ENCODE data around the gene GBE1. TPM values are rescaled to one million over a fixed set of nuclear protein-coding genes. Genes with fewer than 3 reads are reported as not detected.

Gene GBE1
- total RNA-seq, 1 donor from 2014 or later, result 11.3 TPM

DNA sequence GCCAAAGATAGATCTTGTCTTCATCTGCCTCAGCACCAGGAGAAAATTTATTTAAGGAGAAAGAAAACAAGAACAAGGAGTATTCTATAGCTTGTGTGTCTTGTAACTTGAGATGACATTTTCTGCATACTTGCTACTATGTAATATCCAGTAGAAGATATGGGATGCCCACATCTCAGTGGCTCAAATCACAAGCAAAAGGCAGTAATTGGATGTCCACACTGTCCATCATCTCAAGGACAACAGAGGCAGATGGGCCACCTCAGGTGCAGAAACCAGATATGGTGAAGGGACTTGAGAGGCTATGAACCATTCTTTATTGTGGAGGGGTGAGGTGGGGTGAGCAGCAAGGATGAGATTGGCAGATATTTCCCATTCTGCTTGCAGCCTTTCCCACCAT, 309.0 kb downstream of the GBE1 start:
- DNase-seq, result no peak
- Mint-ChIP-seq H3K4me1 (ENCODE audit: low read depth, unreplicated experiment) (no peaks in the 10 kb centered on the region), H3K36me3 (ENCODE audit: unreplicated experiment) (no peaks in the 10 kb centered on the region), H3K27ac (ENCODE audit: unreplicated experiment) (no peak overlapping the region), H3K4me3 (ENCODE audit: unreplicated experiment) (no peak overlapping the region), H3K27me3 (ENCODE audit: unreplicated experiment) (no peaks in the 10 kb centered on the region), H3K9me3 (ENCODE audit: unreplicated experiment) (no peaks in the 10 kb centered on the region)
- no peak for TF ChIP-seq CTCF (IDR thresholded peaks at IDR 0.05; ENCODE audit: partially characterized antibody, unreplicated experiment)

DNA sequence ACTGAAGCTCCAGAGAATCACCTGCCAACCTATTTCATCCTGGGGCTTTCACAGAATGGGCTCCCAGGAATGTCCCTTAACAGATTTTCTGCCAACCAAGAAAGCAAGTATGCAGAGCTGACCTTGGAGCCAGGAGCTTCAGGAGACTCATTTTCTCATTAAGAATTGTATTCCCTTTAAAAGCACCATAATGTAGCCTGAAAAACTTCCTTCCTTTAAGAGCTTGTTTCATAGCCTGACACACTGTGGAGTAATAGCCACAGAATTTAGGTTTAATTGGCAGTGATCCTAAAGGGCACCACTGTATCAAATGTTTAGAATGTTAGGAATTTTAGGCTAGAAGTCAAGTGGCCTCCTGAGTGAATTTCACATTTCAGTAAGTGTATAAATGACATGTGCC, 309.8 kb downstream of the GBE1 start:
- Mint-ChIP-seq H3K4me1 (ENCODE audit: low read depth, unreplicated experiment) (no peaks in the 10 kb centered on the region), H3K27me3 (ENCODE audit: unreplicated experiment) (no peaks in the 10 kb centered on the region), H3K36me3 (ENCODE audit: unreplicated experiment) (no peaks in the 10 kb centered on the region), H3K4me3 (ENCODE audit: unreplicated experiment) (no peak overlapping the region), H3K9me3 (ENCODE audit: unreplicated experiment) (no peaks in the 10 kb centered on the region), H3K27ac (ENCODE audit: unreplicated experiment) (no peak overlapping the region)
- DNase-seq, result no peak
- no peak for TF ChIP-seq CTCF (IDR thresholded peaks at IDR 0.05; ENCODE audit: partially characterized antibody, unreplicated experiment)

DNA sequence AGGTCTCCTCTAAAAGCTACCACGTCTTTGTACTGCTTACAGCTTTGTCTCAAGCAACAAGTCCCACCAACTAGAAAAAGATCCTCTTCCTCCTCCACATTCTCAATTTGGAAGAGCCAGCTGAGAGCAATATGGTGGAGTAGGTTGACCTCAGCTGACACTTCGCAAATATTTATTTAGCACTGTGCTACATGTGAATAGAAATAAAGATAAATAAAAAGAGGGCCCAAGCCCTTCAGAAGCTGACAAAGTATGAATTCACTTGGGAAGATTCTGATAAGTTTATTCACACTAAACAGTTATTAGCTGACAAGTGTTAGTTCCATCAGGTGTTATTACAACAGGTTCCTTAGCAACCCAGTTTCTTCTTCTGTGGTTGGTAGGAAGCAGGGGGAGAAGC, 310.3 kb downstream of the GBE1 start:
- DNase-seq, result no peak
- no peak for TF ChIP-seq CTCF (IDR thresholded peaks at IDR 0.05; ENCODE audit: partially characterized antibody, unreplicated experiment)
- H3K27ac Mint-ChIP-seq (ENCODE audit: unreplicated experiment), result no peak overlapping the region
- no peaks in the 10 kb centered on the region for H3K9me3 Mint-ChIP-seq (ENCODE audit: unreplicated experiment)
- no peaks in the 10 kb centered on the region for H3K4me1 Mint-ChIP-seq (ENCODE audit: low read depth, unreplicated experiment)
- H3K27me3 Mint-ChIP-seq (ENCODE audit: unreplicated experiment), result no peaks in the 10 kb centered on the region
- no peaks in the 10 kb centered on the region for H3K36me3 Mint-ChIP-seq (ENCODE audit: unreplicated experiment)
- H3K4me3 Mint-ChIP-seq (ENCODE audit: unreplicated experiment), result no peak overlapping the region

- H3K9me3 Mint-ChIP-seq (ENCODE audit: unreplicated experiment), result no peaks in the 10 kb centered on the region
- H3K36me3 Mint-ChIP-seq (ENCODE audit: unreplicated experiment), result no peaks in the 10 kb centered on the region
- H3K4me1 Mint-ChIP-seq (ENCODE audit: low read depth, unreplicated experiment), result no peaks in the 10 kb centered on the region
- no peak overlapping the region for H3K4me3 Mint-ChIP-seq (ENCODE audit: unreplicated experiment)
- H3K27ac Mint-ChIP-seq (ENCODE audit: unreplicated experiment), result no peak overlapping the region
- no peaks in the 10 kb centered on the region for H3K27me3 Mint-ChIP-seq (ENCODE audit: unreplicated experiment)
- DNase-seq, result no peak
- TF ChIP-seq CTCF (IDR thresholded peaks at IDR 0.05; ENCODE audit: partially characterized antibody, unreplicated experiment), result no peak
Measured at GRCh38 chr3:81446806-81447205, 314.6 kb downstream of the GBE1 start.

GRCh38 chr3:81445712-81446111, 315.7 kb downstream of the GBE1 start:
- Mint-ChIP-seq H3K9me3 (ENCODE audit: unreplicated experiment) (no peaks in the 10 kb centered on the region), H3K27ac (ENCODE audit: unreplicated experiment) (no peak overlapping the region), H3K4me1 (ENCODE audit: low read depth, unreplicated experiment) (no peaks in the 10 kb centered on the region), H3K4me3 (ENCODE audit: unreplicated experiment) (no peak overlapping the region), H3K27me3 (ENCODE audit: unreplicated experiment) (no peaks in the 10 kb centered on the region), H3K36me3 (ENCODE audit: unreplicated experiment) (no peaks in the 10 kb centered on the region)
- no peak for TF ChIP-seq CTCF (IDR thresholded peaks at IDR 0.05; ENCODE audit: partially characterized antibody, unreplicated experiment)
- DNase-seq, result no peak
